ENCODE data around the gene ZCCHC7.

Gene ZCCHC7

GRCh38 chr9:37269221-37269620 is 148.8 kb downstream of the ZCCHC7 start:
- no peaks in the 10 kb centered on the region for H3K9me3 ChIP-seq (ENCODE audit: control insufficient read depth, insufficient read depth, low read length)
- H3F3A ChIP-seq (ENCODE audit: control insufficient read depth, insufficient read depth), result 0 out of 2 replicates have a peak, but pooled peaks cover 3% of the 10 kb centered on the region
- no peak overlapping the region for H3K27ac ChIP-seq (ENCODE audit: low read depth, low read length)
- H3K4me1 ChIP-seq (ENCODE audit: control insufficient read depth, low read length), result peaks cover 15% of the 10 kb centered on the region
- no peak overlapping the region for H3K4me2 ChIP-seq (ENCODE audit: low read length)
- peaks cover 23% of the 10 kb centered on the region for H3K36me3 ChIP-seq (ENCODE audit: control insufficient read depth, low read length)
- no peaks in the 10 kb centered on the region for H3K9me2 ChIP-seq (replicated peaks; ENCODE audit: control insufficient read depth, low read length)
- H3K4me3 ChIP-seq (ENCODE audit: low read length), result no peak overlapping the region
- no peaks in the 10 kb centered on the region for H3K27me3 ChIP-seq (ENCODE audit: control insufficient read depth, low read length)
- no peaks in the 10 kb centered on the region for H4K20me1 ChIP-seq (ENCODE audit: control insufficient read depth, insufficient read depth, low read depth, low read length)
- TF ChIP-seq CTCF (IDR thresholded peaks at IDR 0.05; ENCODE audit: low read depth, low read length, poor library complexity, severe bottlenecking) (no peak), EZH2phosphoT487 (IDR thresholded peaks at IDR 0.05; ENCODE audit: borderline replicate concordance, low read length) (no peak)
- peaks cover 49% of the 10 kb centered on the region for H3K79me2 ChIP-seq (ENCODE audit: control insufficient read depth, low read length)

- no peaks in the 10 kb centered on the region for H4K20me1 ChIP-seq (ENCODE audit: control insufficient read depth, insufficient read depth, low read depth, low read length)
- H3K27me3 ChIP-seq (ENCODE audit: control insufficient read depth, low read length), result no peaks in the 10 kb centered on the region
- no peak overlapping the region for H3K4me2 ChIP-seq (ENCODE audit: low read length)
- no peak overlapping the region for H3K27ac ChIP-seq (ENCODE audit: low read depth, low read length)
- H3K4me1 ChIP-seq (ENCODE audit: control insufficient read depth, low read length), result peaks cover 20% of the 10 kb centered on the region
- no peak overlapping the region for H3K4me3 ChIP-seq (ENCODE audit: low read length)
- H3K36me3 ChIP-seq (ENCODE audit: control insufficient read depth, low read length), result peaks cover 20% of the 10 kb centered on the region
- H3K9me2 ChIP-seq (replicated peaks; ENCODE audit: control insufficient read depth, low read length), result no peaks in the 10 kb centered on the region
- H3F3A ChIP-seq (ENCODE audit: control insufficient read depth, insufficient read depth), result peaks cover 8% of the 10 kb centered on the region; the same call in 1 of the 2 replicates
- TF ChIP-seq EZH2phosphoT487 (IDR thresholded peaks at IDR 0.05; ENCODE audit: borderline replicate concordance, low read length) (no peak), CTCF (IDR thresholded peaks at IDR 0.05; ENCODE audit: low read depth, low read length, poor library complexity, severe bottlenecking) (no peak)
- H3K9me3 ChIP-seq (ENCODE audit: control insufficient read depth, insufficient read depth, low read length), result no peaks in the 10 kb centered on the region
- peaks cover 63% of the 10 kb centered on the region for H3K79me2 ChIP-seq (ENCODE audit: control insufficient read depth, low read length)
Observed at GRCh38 chr9:37271679-37272078, 151.3 kb downstream of the ZCCHC7 start.

GRCh38 chr9:37273595-37273994 is 153.2 kb downstream of the ZCCHC7 start:
- no peak for TF ChIP-seq CTCF (IDR thresholded peaks at IDR 0.05; ENCODE audit: low read depth, low read length, poor library complexity, severe bottlenecking)
- no peak for TF ChIP-seq EZH2phosphoT487 (IDR thresholded peaks at IDR 0.05; ENCODE audit: borderline replicate concordance, low read length)
- Histone ChIP-seq H3K9me3 (ENCODE audit: control insufficient read depth, insufficient read depth, low read length) (no peaks in the 10 kb centered on the region), H3K4me2 (ENCODE audit: low read length) (no peak overlapping the region), H3F3A (ENCODE audit: control insufficient read depth, insufficient read depth) (peaks cover 8% of the 10 kb centered on the region; the same call in 1 of the 2 replicates), H3K36me3 (ENCODE audit: control insufficient read depth, low read length) (peaks cover 24% of the 10 kb centered on the region), H3K79me2 (ENCODE audit: control insufficient read depth, low read length) (peaks cover 75% of the 10 kb centered on the region), H3K27ac (ENCODE audit: low read depth, low read length) (no peak overlapping the region), H3K9me2 (replicated peaks; ENCODE audit: control insufficient read depth, low read length) (no peaks in the 10 kb centered on the region), H3K4me3 (ENCODE audit: low read length) (no peak overlapping the region), H3K4me1 (ENCODE audit: control insufficient read depth, low read length) (peaks cover 38% of the 10 kb centered on the region), H4K20me1 (ENCODE audit: control insufficient read depth, insufficient read depth, low read depth, low read length) (no peaks in the 10 kb centered on the region), H3K27me3 (ENCODE audit: control insufficient read depth, low read length) (no peaks in the 10 kb centered on the region)
